ENCODE results near the gene ANGPTL7. TPM values are rescaled to one million over a fixed set of nuclear protein-coding genes. Genes with fewer than 3 reads are reported as not detected.

ANGPTL7 gene
- total RNA-seq, 4 donors from 2014 or later: 1.3 TPM; not detected in 3

- DNase-seq: peak in 1 of 3 donors; percentile 35
Observed at GRCh38 chr1:11229203-11229602, 40.0 kb downstream of the ANGPTL7 start.

GRCh38 chr1:11233208-11233607 lies 44.1 kb downstream of the ANGPTL7 start:
- Histone ChIP-seq H3K27me3 (no peaks in the 10 kb centered on the region), H3K9me3 (no peaks in the 10 kb centered on the region), H3K27ac (no peak overlapping the region), H3K4me3 (no peak overlapping the region), H3K36me3 (peaks cover 0 to 97% (median 0%) of the 10 kb centered on the region in 3 donors), H3K4me1 (no peaks in the 10 kb centered on the region)
- TF ChIP-seq, protein P1, sequence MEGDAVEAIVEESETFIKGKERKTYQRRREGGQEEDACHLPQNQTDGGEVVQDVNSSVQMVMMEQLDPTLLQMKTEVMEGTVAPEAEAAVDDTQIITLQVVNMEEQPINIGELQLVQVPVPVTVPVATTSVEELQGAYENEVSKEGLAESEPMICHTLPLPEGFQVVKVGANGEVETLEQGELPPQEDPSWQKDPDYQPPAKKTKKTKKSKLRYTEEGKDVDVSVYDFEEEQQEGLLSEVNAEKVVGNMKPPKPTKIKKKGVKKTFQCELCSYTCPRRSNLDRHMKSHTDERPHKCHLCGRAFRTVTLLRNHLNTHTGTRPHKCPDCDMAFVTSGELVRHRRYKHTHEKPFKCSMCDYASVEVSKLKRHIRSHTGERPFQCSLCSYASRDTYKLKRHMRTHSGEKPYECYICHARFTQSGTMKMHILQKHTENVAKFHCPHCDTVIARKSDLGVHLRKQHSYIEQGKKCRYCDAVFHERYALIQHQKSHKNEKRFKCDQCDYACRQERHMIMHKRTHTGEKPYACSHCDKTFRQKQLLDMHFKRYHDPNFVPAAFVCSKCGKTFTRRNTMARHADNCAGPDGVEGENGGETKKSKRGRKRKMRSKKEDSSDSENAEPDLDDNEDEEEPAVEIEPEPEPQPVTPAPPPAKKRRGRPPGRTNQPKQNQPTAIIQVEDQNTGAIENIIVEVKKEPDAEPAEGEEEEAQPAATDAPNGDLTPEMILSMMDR (IDR thresholded peaks at IDR 0.05): no peak
- no peak for DNase-seq

More at GRCh38 chr1:11229203-11229602, 40.0 kb downstream of the ANGPTL7 start:
- H3K9me3 ChIP-seq: no peaks in the 10 kb centered on the region
- peaks cover 0 to 88% (median 0%) of the 10 kb centered on the region in 3 donors for H3K36me3 ChIP-seq
- H3K4me1 ChIP-seq: no peaks in the 10 kb centered on the region
- H3K27me3 ChIP-seq: no peaks in the 10 kb centered on the region
- no peak overlapping the region for H3K4me3 ChIP-seq
- TF ChIP-seq POLR2A (IDR thresholded peaks at IDR 0.05): no peak
- TF ChIP-seq, protein P1 (IDR thresholded peaks at IDR 0.05): no peak
- no peak overlapping the region for H3K27ac ChIP-seq

DNA sequence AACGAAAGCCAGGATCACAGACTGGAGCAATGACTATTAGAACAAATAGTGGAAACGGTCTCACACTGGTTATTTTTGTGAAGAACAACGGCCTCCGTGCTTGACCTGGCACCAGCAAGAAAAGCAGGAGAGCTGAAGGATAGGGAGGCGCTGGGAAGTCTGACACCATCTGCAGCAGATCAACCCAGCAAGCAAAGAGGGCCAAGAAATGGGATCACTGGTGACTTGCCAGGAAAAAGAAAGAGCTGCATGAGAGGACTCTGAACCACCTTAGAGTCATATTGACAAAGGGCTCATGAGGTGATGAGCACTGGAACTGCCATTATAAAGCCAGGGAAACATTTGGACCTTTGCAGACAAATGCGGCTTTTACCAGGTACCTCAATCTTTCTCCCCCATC lies 48.2 kb downstream of the ANGPTL7 start:
- Histone ChIP-seq H3K36me3 (peaks cover 0 to 95% (median 3%) of the 10 kb centered on the region in 3 donors), H3K27ac (no peak overlapping the region), H3K4me1 (no peaks in the 10 kb centered on the region), H3K4me3 (no peak overlapping the region), H3K9me3 (no peaks in the 10 kb centered on the region), H3K27me3 (no peaks in the 10 kb centered on the region)
- TF ChIP-seq, protein P1 (IDR thresholded peaks at IDR 0.05): no peak
- TF ChIP-seq POLR2A (IDR thresholded peaks at IDR 0.05): no peak
- no peak for DNase-seq

DNA sequence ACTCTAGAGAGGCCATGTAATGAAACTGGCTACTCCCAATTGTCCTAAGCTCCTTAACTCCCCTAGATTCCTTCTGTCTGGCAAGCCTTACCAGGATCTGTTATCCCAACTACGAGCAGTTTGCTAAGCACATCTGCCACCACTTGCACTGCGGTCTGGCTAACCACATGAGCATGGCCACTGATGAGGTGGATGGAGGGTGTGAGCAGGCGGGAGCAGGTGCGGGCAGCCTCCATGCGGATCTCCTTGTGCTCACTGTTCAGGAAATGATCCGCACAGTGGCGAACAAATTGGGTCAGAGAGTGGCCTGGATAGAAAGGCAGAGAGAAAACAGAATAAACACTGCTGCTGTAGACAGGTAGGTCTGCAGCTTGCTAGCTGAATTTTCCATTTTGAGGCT lies 49.2 kb downstream of the ANGPTL7 start:
- peaks cover 0 to 95% (median 3%) of the 10 kb centered on the region in 3 donors for H3K36me3 ChIP-seq
- H3K4me3 ChIP-seq: no peak overlapping the region
- no peak overlapping the region for H3K27ac ChIP-seq
- no peak for DNase-seq
- TF ChIP-seq POLR2A (IDR thresholded peaks at IDR 0.05): no peak
- TF ChIP-seq, protein P1 (IDR thresholded peaks at IDR 0.05): no peak
- H3K27me3 ChIP-seq: no peaks in the 10 kb centered on the region
- no peaks in the 10 kb centered on the region for H3K9me3 ChIP-seq
- no peaks in the 10 kb centered on the region for H3K4me1 ChIP-seq

DNA sequence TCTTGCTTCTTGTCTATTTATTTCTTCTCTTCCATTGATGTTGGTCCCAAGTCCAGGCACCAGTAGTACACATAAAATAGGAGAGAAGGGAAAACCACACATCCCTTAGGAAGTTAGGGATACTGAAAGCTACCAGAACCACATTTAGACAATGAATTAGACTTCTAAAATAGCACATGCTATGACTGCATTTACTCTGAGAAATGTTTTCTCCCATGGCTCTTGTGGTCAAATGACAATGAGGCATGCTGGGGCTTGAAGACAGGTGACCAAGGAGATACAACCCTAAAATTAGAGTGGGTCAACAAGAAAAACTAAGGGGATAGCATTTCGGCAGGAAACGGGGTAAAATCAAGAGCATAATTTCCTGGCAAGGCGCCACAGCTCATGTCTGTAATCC lies 56.1 kb downstream of the ANGPTL7 start:
- Histone ChIP-seq H3K36me3 (peaks cover 0 to 68% (median 3%) of the 10 kb centered on the region in 3 donors), H3K27ac (no peak overlapping the region), H3K27me3 (no peaks in the 10 kb centered on the region), H3K4me3 (no peak overlapping the region), H3K9me3 (no peaks in the 10 kb centered on the region), H3K4me1 (no peaks in the 10 kb centered on the region)
- DNase-seq: no peak
- TF ChIP-seq, protein P1 (IDR thresholded peaks at IDR 0.05): no peak
- no peak for TF ChIP-seq POLR2A (IDR thresholded peaks at IDR 0.05)

Small RNA genes lying within 50 kb of the gene (small RNA-seq; reads per million reads assigned to genes)
- gene RNU6-291P (0 reads per million in 2 donors), gene RNU6-537P (0 reads per million in 2 donors), gene RPL39P6 (0 reads per million in 2 donors)

Other genes starting within 250 kb of the ANGPTL7 start
- gene TARDBP, start 176.7 kb upstream of the ANGPTL7 start, total RNA-seq: 100 to 1,000 TPM; 141 to 313 (median 167) TPM
- gene MASP2, start 142.1 kb upstream of the ANGPTL7 start, total RNA-seq: not detected
- gene SRM, start 129.3 kb upstream of the ANGPTL7 start, total RNA-seq: 10 to 100 TPM in 3 of 4 donors, 1 to 10 TPM in 1; 9.3 to 38.6 (median 19.8) TPM
- gene EXOSC10, start 89.5 kb upstream of the ANGPTL7 start, total RNA-seq: 100 to 1,000 TPM in 1 of 4 donors, 10 to 100 TPM in 3; 55.0 to 152 (median 71.7) TPM
- gene MTOR, start 73.2 kb downstream of the ANGPTL7 start, total RNA-seq: 10 to 100 TPM; 32.8 to 66.8 (median 48.2) TPM
- gene UBIAD1, start 83.8 kb downstream of the ANGPTL7 start, total RNA-seq: 10 to 100 TPM in 3 of 4 donors, 1 to 10 TPM in 1; 7.5 to 18.2 (median 12.4) TPM

Measured in Peyer's patch (tissue), 4 donors.